SK-N-MC (cell line): ENCODE data around the gene FKBP14.

Source experiments
- EZH2 ChIP-seq: fragments of 200-600 bp; sonication (generic); IDR thresholded peaks from one replicate; pipeline ENCODE4 v1.6.1; 2017; ENCODE audit warnings: antibody characterized with exemption
- POLR2AphosphoS5 ChIP-seq: IDR thresholded peaks from 2 replicates; pipeline ENCODE4 v1.6.1; 2012; ENCODE audit warnings: mild to moderate bottlenecking, low read depth, low read length, borderline replicate concordance

DNA sequence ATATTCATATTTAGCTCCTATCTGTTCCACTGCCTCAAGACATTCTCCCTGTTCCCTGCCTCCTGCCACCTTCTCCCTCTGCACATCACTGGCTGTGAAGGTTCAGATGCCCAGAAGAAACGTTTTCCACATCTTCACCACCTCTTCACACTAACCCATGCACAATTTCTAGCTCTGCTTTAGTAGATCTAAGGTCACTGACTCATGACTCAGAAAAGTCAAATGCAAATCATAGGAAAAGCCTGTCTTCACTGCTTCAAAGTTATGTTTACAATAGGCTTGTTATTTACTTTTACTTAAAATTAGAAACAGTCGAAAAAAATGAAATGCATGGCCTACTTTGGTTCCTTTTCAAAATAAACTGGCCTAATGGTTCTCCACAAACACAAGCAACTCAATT lies 39.4 kb downstream of the FKBP14 start:
- TF ChIP-seq POLR2AphosphoS5 (no peak), EZH2 (no peak)
